NCI-H2107 treated with DMSO at 0.1 percent for 48 hours (cell line): ENCODE data around the gene KIF11.
"Not testable (repeated sequence)": the region's sequence is repeated elsewhere in the genome, so short reads cannot be mapped to it uniquely, and the experiment has no call there.

Experiments used
- DNase-seq: peaks from one replicate; lab custom pipeline; 2025; ENCODE audit not compliant: unreplicated experiment; lab: John Stamatoyannopoulos, UW

Gene KIF11

DNA sequence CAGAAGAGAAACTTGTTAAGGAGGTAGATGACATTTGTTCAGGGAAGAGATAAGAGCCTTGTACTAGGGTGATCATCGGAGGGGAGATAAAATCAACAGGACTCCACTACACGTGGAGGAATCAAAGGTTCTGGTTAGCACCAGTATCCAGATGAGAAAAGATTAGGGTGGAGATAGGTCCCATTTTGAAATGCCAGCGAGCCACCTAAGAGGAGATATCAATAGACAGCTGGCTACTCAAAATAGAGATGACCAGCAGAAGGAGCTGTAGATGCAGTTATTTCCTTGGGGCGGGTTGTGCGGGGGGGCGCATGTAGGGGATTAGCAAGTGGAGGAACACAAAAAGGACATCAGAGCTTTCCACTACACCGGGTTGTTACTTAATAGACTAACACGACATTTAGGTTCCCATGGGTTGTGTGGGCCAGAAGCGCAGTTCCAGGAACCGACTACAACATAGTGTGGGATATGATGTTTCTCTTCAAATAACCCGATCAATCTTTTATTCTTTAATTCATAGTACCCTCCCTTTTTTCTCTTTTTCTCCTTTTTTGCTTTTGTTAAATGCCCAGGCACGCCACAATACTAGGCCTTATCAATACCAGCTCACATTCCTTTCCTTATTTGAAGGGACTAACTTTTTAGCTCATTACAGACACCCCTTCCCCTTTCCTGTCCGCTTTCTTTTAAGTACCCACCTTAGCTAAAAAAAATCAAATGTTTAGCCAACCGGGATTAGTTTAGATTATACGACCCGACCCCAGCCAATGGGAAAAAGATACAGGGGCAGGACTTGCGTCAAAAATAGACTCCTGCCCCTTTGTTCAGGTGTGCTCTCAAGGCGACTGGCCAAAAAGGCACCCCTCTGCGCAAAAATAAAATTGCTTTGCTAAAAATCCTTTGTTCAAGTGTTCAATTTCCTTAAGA, 2.0 kb upstream of the KIF11 start:
- no peak for DNase-seq

DNA sequence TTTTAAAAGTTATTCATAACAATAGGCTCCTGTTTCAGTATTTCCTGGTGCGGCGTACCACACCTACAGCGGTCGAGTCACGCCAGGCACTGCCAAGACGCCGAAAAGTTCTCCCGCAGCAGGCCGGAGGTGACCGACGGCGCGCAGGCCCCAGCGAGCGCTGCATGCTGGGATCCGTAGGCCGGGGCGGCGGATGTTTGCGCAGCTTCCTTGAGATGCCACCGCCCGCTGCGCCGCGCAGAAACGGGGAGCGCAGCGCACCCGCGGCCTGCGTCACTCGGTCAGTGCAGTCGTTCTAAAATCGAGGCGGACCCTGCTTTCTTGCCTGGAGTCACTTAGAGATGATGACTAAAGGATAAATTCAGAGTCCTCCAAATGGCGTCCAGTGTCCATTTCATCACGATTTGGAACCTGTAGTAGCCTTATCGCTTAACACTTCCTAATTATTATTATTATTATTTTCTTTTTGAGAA, 1.3 kb upstream of the KIF11 start:
- DNase-seq, result peak; percentile 35

DNA sequence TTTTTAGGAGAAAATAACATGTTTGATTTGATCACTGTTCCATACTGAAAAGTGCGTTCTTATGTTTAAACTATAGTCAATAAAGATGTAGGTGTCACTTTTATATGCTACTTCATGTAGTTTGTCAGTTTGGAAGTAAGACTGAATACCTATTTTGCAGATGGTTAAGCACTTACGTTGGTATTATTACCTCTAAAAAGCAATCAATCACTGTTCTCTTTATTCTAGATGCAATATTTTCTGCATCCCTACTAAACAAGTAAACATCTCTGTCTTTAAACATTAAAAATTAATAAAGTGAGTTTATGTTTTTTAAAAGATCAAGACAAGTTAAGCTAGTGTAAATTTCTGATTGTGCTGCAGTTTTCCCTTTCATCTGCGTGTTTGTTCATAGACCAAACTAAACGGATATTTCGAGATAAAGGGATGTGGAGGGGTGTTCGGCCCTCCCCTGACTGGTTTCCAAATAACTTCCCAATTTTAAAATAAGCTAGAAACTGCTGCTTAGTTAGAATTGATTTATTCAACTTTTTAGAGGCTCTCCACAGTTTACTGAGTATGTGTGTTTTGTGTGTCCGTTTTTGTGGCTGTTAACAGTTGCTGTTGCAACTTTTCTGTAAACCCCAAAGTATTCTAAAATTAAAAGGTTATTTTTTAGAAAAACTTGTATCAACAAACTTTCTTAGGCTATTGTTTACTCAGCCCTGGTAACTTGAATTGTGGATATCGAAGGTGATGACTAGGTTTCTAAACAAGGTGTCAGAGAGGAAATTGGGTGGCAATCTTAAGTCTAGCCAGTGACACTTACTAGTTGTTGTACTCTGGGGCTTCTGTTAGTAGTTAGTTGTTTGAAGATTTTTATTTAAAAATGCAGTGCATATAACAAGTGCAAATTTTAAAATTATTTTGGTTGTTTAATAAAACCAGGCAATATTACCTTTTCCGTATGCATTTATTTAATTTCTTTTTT, 974 bp downstream of the KIF11 start:
- no peak for DNase-seq

- DNase-seq, result no peak
Observed at GRCh38 chr10:92595505-92595904, 2.6 kb downstream of the KIF11 start.

- DNase-seq, result no peak
Observed at GRCh38 chr10:92598321-92598720, 5.4 kb downstream of the KIF11 start.

DNA sequence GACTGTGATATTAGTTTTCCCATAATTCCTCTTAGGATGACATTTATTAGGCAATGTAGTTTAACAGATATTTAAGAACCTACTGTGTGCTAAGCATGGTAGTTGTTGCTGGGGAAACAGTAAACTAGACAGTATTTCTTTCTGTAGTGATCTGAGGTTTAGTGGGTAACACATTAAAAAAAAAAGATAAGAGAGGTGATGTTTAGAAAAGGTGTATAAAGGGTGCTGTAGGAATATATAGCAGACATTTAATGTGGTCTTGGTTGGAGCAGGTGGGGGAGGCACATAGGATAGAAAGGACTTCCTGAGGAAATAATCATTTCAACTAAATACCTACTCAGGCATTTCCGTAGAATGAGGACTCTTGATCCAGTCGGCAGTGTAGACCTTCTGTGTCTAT, 11.9 kb downstream of the KIF11 start:
- no peak for DNase-seq

DNA sequence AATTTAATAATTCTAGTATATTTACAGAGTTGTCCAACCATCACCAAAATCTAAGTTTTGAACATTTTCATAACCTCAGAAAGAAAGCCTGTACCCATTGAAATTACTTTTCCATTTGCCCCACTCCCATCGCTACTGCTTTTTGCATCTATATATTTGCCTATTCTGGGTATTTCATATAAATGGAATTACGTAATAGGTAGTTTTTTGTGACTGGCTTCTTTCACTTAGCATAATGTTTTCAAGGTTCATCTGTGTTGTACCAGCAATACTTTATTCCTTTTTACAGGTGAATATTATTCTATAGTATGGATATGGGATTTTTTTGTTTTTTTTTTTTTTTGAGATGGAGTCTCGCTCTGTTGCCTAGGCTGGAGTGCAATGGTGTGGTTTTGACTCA, 22.6 kb downstream of the KIF11 start:
- no peak for DNase-seq

- no peak for DNase-seq
Observed at GRCh38 chr10:92619368-92619767, 26.4 kb downstream of the KIF11 start.

DNA sequence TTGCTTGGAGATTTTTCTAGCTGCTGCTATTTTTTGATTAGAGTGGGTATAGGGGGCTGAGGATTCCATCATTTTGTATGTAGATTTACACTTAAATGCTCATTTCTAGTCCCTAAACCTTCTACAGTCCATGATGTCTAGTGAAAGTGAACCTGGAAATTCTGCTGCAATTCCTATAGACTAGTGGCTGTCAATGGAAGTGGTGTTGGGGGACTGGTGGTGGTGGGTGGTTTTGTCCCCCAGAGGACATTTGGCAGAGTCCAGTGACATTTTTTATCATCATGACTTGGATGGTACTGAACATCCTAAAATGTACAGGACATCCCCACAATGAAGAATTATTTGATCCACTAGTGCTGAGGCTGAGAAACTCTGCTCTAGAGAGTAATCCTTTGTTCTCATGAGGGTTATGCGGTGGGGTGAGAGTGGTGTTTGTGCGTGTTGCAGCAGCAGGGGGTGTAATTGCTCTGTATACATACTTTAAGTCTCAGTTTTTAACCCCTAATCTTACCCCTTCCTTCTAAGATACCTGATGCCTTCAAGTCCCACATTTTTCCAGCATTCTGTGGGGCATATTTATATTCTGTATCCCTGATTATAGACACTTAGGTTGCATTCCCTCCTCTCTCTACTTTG, 35.0 kb downstream of the KIF11 start:
- peak; percentile 26 for DNase-seq

- no peak for DNase-seq
Observed at GRCh38 chr10:92629945-92630344, 37.0 kb downstream of the KIF11 start.

DNA sequence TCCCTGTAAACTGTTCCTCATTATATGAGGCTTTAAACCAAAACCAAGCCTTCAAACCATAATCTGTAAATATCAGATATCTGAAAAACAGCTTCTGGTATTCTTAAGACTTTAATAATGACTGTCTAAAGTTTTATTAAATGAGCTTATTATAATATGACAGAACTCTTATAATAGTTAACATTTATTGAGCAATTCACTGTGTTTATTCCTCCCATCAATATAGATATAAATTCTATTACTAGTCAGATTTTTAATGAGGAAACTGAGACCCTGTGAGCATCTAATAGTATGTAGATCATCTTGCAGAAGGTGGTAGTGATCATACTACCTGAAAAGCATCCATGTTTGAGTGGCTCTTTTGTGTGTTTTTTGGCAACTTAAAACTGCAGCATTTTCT, 45.1 kb downstream of the KIF11 start:
- no peak for DNase-seq

DNA sequence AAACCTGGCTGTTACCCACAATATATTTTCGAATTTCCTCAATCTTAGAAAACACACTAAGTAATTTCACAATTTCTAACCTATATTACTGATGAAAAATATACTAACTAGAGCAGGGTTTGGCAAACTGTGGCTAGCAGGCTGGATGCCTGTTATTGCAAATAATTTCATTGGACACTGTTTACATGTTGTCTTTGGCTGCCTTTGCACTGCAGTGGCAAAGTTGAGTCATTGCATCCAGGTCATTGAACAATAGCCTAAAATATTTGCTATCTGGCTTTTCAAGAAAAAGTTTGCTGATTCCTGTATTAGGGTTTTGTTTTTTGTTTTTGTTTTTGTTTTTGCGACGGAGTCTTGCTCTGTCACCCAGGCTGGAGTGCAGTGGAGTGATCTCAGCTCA, 47.2 kb downstream of the KIF11 start:
- DNase-seq, result no peak

DNA sequence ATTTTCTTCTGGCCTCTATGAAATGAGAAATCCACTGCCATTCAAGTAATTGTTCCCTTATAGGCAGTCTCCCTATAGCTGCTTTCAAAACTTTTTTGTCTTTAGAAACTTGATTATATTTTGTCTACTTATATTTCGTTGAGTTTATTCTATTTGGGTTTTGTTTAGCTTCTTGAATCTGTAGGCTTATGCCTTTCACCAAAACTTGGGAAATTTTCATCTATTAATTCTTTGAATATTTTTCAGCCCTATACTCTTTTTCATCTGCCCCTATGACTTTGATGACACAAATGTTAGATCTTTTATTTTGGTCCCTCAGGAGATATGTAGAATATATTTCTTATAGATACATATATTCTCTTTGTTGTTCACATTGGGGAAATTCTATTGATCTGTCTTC, 48.6 kb downstream of the KIF11 start:
- no peak for DNase-seq

DNA sequence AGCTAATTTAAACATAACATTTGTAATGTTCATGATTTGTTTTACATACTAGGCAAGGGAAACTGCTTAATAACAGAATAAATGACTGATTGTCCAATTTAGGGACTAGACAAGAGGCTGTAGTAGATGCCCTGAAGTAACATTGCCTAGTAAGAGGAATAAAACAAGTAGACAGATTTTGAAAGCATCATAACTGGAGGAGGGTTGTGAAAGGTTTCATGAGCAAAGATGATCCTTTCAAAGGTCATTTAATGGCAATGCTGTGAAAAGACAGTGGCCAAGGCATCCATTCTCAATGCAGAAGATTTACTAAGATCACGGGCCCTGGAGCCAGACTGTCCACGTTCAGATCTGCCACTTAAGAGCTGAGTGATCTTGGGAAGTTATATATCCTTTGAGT, 52.0 kb downstream of the KIF11 start:
- DNase-seq, result no peak

DNA sequence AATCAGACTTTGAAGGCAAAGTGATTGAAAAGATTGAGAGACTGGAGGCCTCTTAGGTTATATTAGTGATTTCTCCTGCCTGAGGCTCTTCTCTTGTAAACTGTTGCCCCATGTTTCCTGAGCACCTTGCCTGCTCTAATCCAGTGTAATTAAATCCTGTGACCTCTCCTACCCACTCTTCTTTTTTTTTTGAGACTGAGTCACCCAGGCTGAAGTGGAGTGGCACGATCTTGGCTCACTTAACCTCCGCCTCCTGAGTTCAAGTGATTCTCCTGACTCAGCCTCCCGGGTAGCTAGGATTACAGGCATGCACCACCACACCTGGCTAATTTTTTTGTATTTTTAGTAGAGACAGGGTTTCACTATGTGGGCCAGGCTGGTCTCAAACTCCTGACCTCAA, 57.9 kb downstream of the KIF11 start:
- not testable (repeated sequence) for DNase-seq

GRCh38 chr10:92655426-92655825, 62.5 kb downstream of the KIF11 start:
- no peak for DNase-seq

GRCh38 chr10:92656266-92656961, 63.5 kb downstream of the KIF11 start:
- no peak for DNase-seq

DNA sequence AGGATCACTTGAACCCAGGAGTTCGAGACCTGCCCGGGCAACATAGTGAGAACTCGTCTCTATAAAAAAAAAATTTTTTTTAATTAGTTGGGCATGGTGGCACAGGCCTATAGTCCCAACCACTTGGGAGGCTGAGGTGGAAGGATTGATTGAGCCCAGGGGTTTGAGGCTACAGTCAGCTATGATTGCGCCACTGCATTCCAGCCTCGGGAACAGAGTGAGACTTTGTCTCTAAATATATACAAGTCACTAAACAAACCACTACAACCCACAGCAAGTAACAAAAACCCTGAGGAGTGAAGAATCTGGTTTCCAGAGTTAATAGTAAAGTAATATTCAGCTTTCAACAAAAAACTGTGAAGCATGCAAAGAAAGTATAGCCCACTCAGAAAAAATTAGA, 64.1 kb downstream of the KIF11 start:
- DNase-seq, result no peak

GRCh38 chr10:92662848-92663247, 69.9 kb downstream of the KIF11 start:
- DNase-seq, result no peak

DNA sequence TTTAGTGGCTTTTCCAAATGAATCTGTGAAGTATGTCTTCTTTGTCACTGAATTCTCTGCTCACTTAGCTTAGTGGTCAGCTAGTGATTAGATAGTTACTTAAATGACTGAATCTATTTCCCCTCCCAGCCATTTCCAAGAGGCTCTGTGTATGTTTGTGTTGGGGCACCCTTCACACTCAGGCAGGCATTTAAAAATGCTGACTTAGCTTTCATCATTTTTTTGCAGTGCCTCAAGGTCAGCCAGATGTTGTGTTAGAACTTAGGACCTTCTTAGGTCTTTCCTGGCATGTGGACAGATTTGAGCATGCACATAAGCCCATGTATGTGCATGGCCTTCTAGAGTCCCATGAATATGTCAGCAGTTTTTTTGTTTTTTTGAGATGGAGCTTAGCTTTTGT, 71.4 kb downstream of the KIF11 start:
- DNase-seq, result no peak

GRCh38 chr10:92667078-92667477, 74.1 kb downstream of the KIF11 start:
- no peak for DNase-seq
